Endodermal cell (in vitro differentiated cells): ENCODE measurements around the gene DYNC1I1. TPM values are rescaled to one million over a fixed set of nuclear protein-coding genes. Genes with fewer than 3 reads are reported as not detected.

Experiments
- DNase-seq: peaks from one replicate; pipeline ENCODE4 v3.0.0-alpha.2; 2017
- H3K27ac ChIP-seq: 2 replicates; pipeline ENCODE4 v1.5.1; 2013; ENCODE audit warnings: mild to moderate bottlenecking, low read depth, low read length, moderate library complexity
- H3K27me3 ChIP-seq: 2 replicates; pipeline ENCODE4 v1.6.1; 2013; ENCODE audit warnings: mild to moderate bottlenecking, low read length, moderate library complexity; ENCODE audit not compliant: insufficient read depth, control insufficient read depth, poor library complexity, severe bottlenecking
- H3K36me3 ChIP-seq: 2 replicates; pipeline ENCODE4 v1.7.0; 2013; ENCODE audit warnings: mild to moderate bottlenecking, low read length, moderate library complexity; ENCODE audit not compliant: control insufficient read depth, insufficient read depth
- H3K4me1 ChIP-seq: one replicate; pipeline ENCODE4 v1.7.0; 2013; ENCODE audit warnings: low read length; ENCODE audit not compliant: control insufficient read depth, insufficient read depth
- H3K4me3 ChIP-seq: 2 replicates; pipeline ENCODE4 v1.5.1; 2013; ENCODE audit warnings: mild to moderate bottlenecking, low read length, moderate library complexity
- H3K9ac ChIP-seq: 2 replicates; pipeline ENCODE4 v1.6.1; 2013; ENCODE audit warnings: mild to moderate bottlenecking, low read length, moderate library complexity; ENCODE audit not compliant: poor library complexity, severe bottlenecking; ENCODE audit errors: extremely low read depth
- H3K9me3 ChIP-seq: 2 replicates; pipeline ENCODE4 v1.6.1; 2013; ENCODE audit warnings: mild to moderate bottlenecking, low read length, moderate library complexity; ENCODE audit not compliant: control insufficient read depth
- H3K27ac Mint-ChIP-seq: 2 replicates; pipeline ENCODE4 v1.8.0; 2020; ENCODE audit warnings: mixed read lengths
- H3K27me3 Mint-ChIP-seq: 2 replicates; pipeline ENCODE4 v1.8.0; 2021; ENCODE audit warnings: mild to moderate bottlenecking, mixed read lengths; ENCODE audit not compliant: insufficient read depth
- H3K36me3 Mint-ChIP-seq: 2 replicates; pipeline ENCODE4 v1.8.0; 2020; ENCODE audit warnings: low read depth, mixed read lengths
- H3K4me1 Mint-ChIP-seq: 2 replicates; pipeline ENCODE4 v1.8.0; 2020; ENCODE audit warnings: mixed read lengths
- H3K4me3 Mint-ChIP-seq: 2 replicates; pipeline ENCODE4 v1.8.0; 2020; ENCODE audit warnings: mild to moderate bottlenecking, moderate library complexity, mixed read lengths
- H3K9me3 Mint-ChIP-seq: 2 replicates; pipeline ENCODE4 v1.8.0; 2020; ENCODE audit warnings: mild to moderate bottlenecking, mixed read lengths
- CTCF ChIP-seq: fragments of 200-600 bp; sonication (generic); conservative IDR thresholded peaks from 2 replicates; pipeline ENCODE4 v1.5.0; 2021; ENCODE audit warnings: antibody characterized with exemption, mild to moderate bottlenecking
- WGBS, 2 experiments: methylation state at CpG; one replicate each; pipeline versions ENCODE4 v1.1.5 to v1.1.7; 2013; ENCODE audit warnings: missing lambda C conversion rate in 2 of 2, mixed read lengths in 1 of 2; ENCODE audit not compliant: insufficient coverage in 1 of 2, insufficient read length in 1 of 2; 5-methylcytosine and 5-hydroxymethylcytosine counted together
- total RNA-seq, 2 donors: library from RNA; stranded (reverse); fragmentation: NEBNext Ultra II Directional in 1 of 2; extraction: Animal tissue kit (Norgen Biotek cat#: 25700) in 1 of 2; gene quantifications; 2 replicates in 1 of 2; 3 replicates in 1 of 2; pipeline ENCODE4 v1.2.1, GENCODE V29; 2021

Gene DYNC1I1
- total RNA-seq, 2 donors from 2014 or later: 6.5 to 7.2 TPM

- H3K27me3 ChIP-seq: no peaks in the 10 kb centered on the region
- Mint-ChIP-seq H3K27me3 (no peaks in the 10 kb centered on the region), H3K36me3 (no peaks in the 10 kb centered on the region), H3K4me1 (peaks cover 22% of the 10 kb centered on the region), H3K9me3 (no peaks in the 10 kb centered on the region), H3K4me3 (no peak overlapping the region), H3K27ac (no peak overlapping the region)
- H3K4me3 ChIP-seq: no peak overlapping the region
- no peaks in the 10 kb centered on the region for H3K9me3 ChIP-seq
- H3K4me1 ChIP-seq: peaks cover 6% of the 10 kb centered on the region
- H3K27ac ChIP-seq: no peak overlapping the region
- DNase-seq: no peak
- no peak overlapping the region for H3K9ac ChIP-seq
- no peak for TF ChIP-seq CTCF
- no peaks in the 10 kb centered on the region for H3K36me3 ChIP-seq
Observed at GRCh38 chr7:95955748-95956147, 183.4 kb downstream of the DYNC1I1 start.

GRCh38 chr7:95957510-95957909, 185.2 kb downstream of the DYNC1I1 start:
- no peaks in the 10 kb centered on the region for H3K27me3 ChIP-seq
- no peak overlapping the region for H3K4me3 ChIP-seq
- Mint-ChIP-seq H3K4me3 (no peak overlapping the region), H3K27ac (no peak overlapping the region), H3K36me3 (no peaks in the 10 kb centered on the region), H3K4me1 (peaks cover 16% of the 10 kb centered on the region), H3K9me3 (no peaks in the 10 kb centered on the region), H3K27me3 (no peaks in the 10 kb centered on the region)
- no peaks in the 10 kb centered on the region for H3K9me3 ChIP-seq
- no peak overlapping the region for H3K27ac ChIP-seq
- no peak overlapping the region for H3K9ac ChIP-seq
- 93% methylated on average over 3 of the region's 3 CpGs; no CpG with 5 or more reads in 1 of the 2 experiments for WGBS, 2 experiments
- no peaks in the 10 kb centered on the region for H3K36me3 ChIP-seq
- H3K4me1 ChIP-seq: peaks cover 4% of the 10 kb centered on the region
- TF ChIP-seq CTCF: no peak
- no peak for DNase-seq

- H3K27me3 ChIP-seq: no peaks in the 10 kb centered on the region
- no peak overlapping the region for H3K4me3 Mint-ChIP-seq
- no peak overlapping the region for H3K27ac Mint-ChIP-seq
- no peaks in the 10 kb centered on the region for H3K9me3 ChIP-seq
- no peaks in the 10 kb centered on the region for H3K36me3 Mint-ChIP-seq
- H3K4me1 ChIP-seq: no peaks in the 10 kb centered on the region
- no peaks in the 10 kb centered on the region for H3K27me3 Mint-ChIP-seq
- no peak for DNase-seq
- H3K9ac ChIP-seq: no peak overlapping the region
- peaks cover 6% of the 10 kb centered on the region for H3K4me1 Mint-ChIP-seq
- no peak for TF ChIP-seq CTCF
- WGBS, 2 experiments: 94 to 97% methylated on average over 5 of the region's 5 CpGs
- H3K36me3 ChIP-seq: no peaks in the 10 kb centered on the region
- H3K9me3 Mint-ChIP-seq: no peaks in the 10 kb centered on the region
- H3K27ac ChIP-seq: no peak overlapping the region
- no peak overlapping the region for H3K4me3 ChIP-seq
Observed at GRCh38 chr7:95960706-95961244, 188.4 kb downstream of the DYNC1I1 start.
